Adrenal gland (tissue), 5 donors: ENCODE data around the gene SLC25A34.

Source experiments
- POLR2A ChIP-seq, 2 donors: fragments of 450-650 bp; IDR thresholded peaks; one replicate each; pipeline ENCODE4 v1.6.1; 2017; ENCODE audit warnings: antibody characterized with exemption in 2 of 2, mild to moderate bottlenecking in 2 of 2, moderate library complexity in 1 of 2
- TF ChIP-seq, protein P1 (sequence below), 6 experiments: fragments of 450-650 bp in 4 of 6; fragments of 200-600 bp in 2 of 6; sonication (generic) in 1 of 6; IDR thresholded peaks; 1 replicate in 5 of 6; 2 replicates in 1 of 6; pipeline versions ENCODE4 v1.5.1 to v1.8.0; 2016 to 2021; ENCODE audit warnings: antibody characterized with exemption in 6 of 6, mild to moderate bottlenecking in 2 of 6, moderate library complexity in 1 of 6
- donor health status: DM: no; HTN: no; CAD: no.

DNA sequence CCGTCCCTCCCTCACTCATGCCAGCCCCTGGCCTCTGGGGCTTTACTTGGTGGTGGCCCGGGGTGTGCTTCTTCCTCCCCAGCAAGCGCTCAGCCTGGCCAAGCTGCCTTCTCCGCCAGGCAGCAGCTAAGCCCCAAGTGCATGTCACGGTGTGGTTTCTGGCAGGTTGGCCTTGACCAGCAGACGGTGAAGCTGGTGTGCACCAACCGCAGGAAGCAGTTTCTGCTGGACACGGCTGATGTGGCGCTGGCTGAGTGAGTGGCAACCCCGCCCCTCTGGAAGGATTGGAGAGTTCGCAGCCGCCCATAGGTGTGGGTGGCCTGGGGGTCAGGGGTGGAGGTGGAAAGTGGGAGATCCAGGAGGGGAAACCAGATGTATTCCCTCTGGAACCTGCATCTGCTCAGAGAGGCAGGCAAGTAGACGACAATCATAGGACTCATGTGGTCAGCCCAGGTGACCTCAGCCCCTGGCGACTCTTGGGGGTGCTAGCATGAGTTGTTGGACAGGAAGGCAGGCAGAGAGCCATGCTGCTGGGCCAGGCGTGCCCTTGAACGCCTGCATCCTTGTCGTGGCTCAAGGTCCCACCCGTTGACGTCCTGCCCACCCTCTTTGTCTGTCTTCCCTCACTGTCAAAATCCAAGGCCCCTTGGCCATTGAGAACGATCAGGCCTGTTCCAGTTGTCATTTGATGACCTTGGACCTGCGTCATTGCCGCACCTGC lies 7.0 kb upstream of the SLC25A34 start:
- TF ChIP-seq, protein P1, sequence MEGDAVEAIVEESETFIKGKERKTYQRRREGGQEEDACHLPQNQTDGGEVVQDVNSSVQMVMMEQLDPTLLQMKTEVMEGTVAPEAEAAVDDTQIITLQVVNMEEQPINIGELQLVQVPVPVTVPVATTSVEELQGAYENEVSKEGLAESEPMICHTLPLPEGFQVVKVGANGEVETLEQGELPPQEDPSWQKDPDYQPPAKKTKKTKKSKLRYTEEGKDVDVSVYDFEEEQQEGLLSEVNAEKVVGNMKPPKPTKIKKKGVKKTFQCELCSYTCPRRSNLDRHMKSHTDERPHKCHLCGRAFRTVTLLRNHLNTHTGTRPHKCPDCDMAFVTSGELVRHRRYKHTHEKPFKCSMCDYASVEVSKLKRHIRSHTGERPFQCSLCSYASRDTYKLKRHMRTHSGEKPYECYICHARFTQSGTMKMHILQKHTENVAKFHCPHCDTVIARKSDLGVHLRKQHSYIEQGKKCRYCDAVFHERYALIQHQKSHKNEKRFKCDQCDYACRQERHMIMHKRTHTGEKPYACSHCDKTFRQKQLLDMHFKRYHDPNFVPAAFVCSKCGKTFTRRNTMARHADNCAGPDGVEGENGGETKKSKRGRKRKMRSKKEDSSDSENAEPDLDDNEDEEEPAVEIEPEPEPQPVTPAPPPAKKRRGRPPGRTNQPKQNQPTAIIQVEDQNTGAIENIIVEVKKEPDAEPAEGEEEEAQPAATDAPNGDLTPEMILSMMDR (IDR thresholded peaks at IDR 0.05) = no peak
- TF ChIP-seq POLR2A (IDR thresholded peaks at IDR 0.05) = no peak
